K562 (cell line): ENCODE measurements around the gene GPR108. TPM values are rescaled to one million over a fixed set of nuclear protein-coding genes. Genes with fewer than 3 reads are reported as not detected.
A peak's percentile ranks its signal among the peaks of the same experiment; 100 is the strongest.

ENCODE experiments used
- DACH1 ChIP-seq: fragments of 450-650 bp; IDR thresholded peaks from 2 replicates; pipeline ENCODE4 v1.6.1; 2018; ENCODE audit not compliant: partially characterized antibody
- FOXK1 ChIP-seq: sonication (generic); formaldehyde crosslinking; IDR thresholded peaks from 2 replicates; pipeline ENCODE4 v1.8.0; 2022; ENCODE audit warnings: missing genetic modification reagents, mild to moderate bottlenecking, borderline replicate concordance
- MAFG ChIP-seq: fragments of 450-650 bp; conservative IDR thresholded peaks from 2 replicates; pipeline ENCODE4 v1.6.1; 2016; ENCODE audit warnings: missing genetic modification characterization, missing compliant biosample characterization
- MCM2 ChIP-seq: fragments of 450-650 bp; IDR thresholded peaks from 2 replicates; pipeline ENCODE4 v1.6.1; 2017; ENCODE audit warnings: low read depth, mild to moderate bottlenecking
- SRSF9 ChIP-seq: fragments of 200-400 bp; formaldehyde crosslinking; IDR thresholded peaks from 2 replicates; pipeline ENCODE4 v1.6.1; 2017; ENCODE audit warnings: low read depth, low read length, borderline replicate concordance
- XRCC4 ChIP-seq: IDR thresholded peaks from one replicate; pipeline ENCODE4 v1.6.1; 2011; ENCODE audit not compliant: insufficient read depth, insufficient read length; ENCODE audit errors: extremely low read depth
- polyA plus RNA-seq, 8 experiments: library from polyadenylated mRNA; depleted of rRNA in 4 of 8; stranded (reverse) in 5 of 8; unstranded in 3 of 8; fragments of >200 nt; fragmentation: Nextera tagmentation in 2 of 8; fragmentation: Illumina TruSeq in 1 of 8; extraction: Ambion mirVana in 2 of 8; extraction: Trizol in 1 of 8; gene quantifications; 2 replicates each; pipeline versions ENCODE4 v1.2.1 to v1.2.3, GENCODE V29; 2011 to 2014; ENCODE audit warnings: inconsistent platforms in 1 of 8, missing spikeins in 1 of 8
- total RNA-seq, 7 experiments: library from RNA; depleted of rRNA in 6 of 7; stranded (reverse); fragments of >200 nt in 6 of 7; fragmentation: Illumina TruSeq in 2 of 7; extraction: Trizol in 2 of 7; gene quantifications; 2 replicates each; pipeline versions ENCODE4 v1.2.1 to v1.2.3, GENCODE V29; 2011 to 2021; ENCODE audit warnings: low replicate concordance in 1 of 7
- TF ChIP-seq, protein P1 (sequence below): conservative IDR thresholded peaks from 2 replicates; pipeline ENCODE4 v1.6.1; 2011; ENCODE audit warnings: low read depth, mild to moderate bottlenecking, low read length; ENCODE audit not compliant: control insufficient read depth
- TF ChIP-seq, protein P2 (sequence below): fragments of 250-450 bp; sonication (Bioruptor Pico); IDR thresholded peaks from 2 replicates; pipeline ENCODE4 v1.5.0; 2020; ENCODE audit warnings: mild to moderate bottlenecking
- TF ChIP-seq, protein P3 (sequence below), 2 experiments: fragments of 200-800 bp in 1 of 2; sonication (Bioruptor generic) in 1 of 2; sonication (generic) in 1 of 2; formaldehyde crosslinking in 1 of 2; IDR thresholded peaks in 1 of 2; conservative IDR thresholded peaks in 1 of 2; 2 replicates each; pipeline versions ENCODE4 v1.5.0 to v1.6.1; 2016 to 2020; ENCODE audit warnings: missing compliant biosample characterization in 1 of 2, missing genetic modification characterization in 1 of 2, missing genetic modification reagents in 1 of 2
- TF ChIP-seq, protein P4 (sequence below): fragments of 250-450 bp; sonication (Bioruptor Pico); IDR thresholded peaks from 2 replicates; pipeline ENCODE4 v1.5.0; 2021
- TF ChIP-seq, protein P5 (sequence below): fragments of 250-450 bp; sonication (Bioruptor Pico); IDR thresholded peaks from 2 replicates; pipeline ENCODE4 v1.4.0; 2020

The GPR108 gene
- total and polyA plus RNA-seq, 9 of the 15 experiments (the other 6 are each of a cell fraction or from before 2014, with no cell fraction given), result 2.4 to 33.2 (median 24.4) TPM

DNA sequence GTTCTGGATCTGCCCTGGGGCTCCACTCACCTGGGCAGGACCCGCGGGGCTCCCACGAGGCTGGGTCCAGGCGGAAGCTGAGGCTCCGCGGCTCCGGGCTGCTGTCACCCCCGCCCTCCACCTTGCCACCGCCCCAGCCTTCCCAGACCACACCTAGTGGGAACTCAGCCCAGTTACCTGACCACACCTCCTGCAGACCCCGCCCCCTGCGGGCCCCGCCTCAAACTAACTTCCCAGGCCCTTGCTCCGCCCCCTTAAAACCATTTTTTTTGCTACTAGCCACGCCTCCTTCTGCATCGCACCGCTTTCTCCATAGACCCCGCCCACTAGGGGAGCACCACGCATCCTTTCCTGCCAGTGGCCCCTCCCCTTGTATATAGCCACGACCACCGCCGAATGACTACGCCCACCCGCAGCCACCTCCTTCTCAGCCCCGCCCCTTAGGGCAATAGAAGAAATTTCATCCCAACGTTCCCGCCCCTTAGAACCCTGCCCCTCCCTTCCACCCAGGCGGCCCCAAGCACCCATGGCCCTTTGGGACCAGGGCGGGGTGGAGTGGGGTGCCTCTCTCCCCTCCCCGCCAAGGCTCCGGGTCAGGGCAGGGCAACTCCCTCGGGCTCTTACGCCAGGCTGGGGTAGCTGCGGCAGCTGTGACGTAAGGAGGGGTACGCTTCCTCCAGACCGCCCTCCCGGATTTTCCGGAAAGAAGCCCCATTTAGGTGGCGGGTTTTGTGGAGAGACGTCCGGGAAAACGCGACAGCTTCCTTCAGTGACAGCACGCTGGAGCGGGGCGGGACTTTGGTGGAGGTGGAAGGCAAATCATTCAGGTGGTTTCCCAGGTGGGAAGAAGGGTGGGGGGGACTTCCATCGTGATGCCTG lies 30.2 kb upstream of the GPR108 start, which contains the start of gene SH2D3A (continued):
- TF ChIP-seq, protein P1, sequence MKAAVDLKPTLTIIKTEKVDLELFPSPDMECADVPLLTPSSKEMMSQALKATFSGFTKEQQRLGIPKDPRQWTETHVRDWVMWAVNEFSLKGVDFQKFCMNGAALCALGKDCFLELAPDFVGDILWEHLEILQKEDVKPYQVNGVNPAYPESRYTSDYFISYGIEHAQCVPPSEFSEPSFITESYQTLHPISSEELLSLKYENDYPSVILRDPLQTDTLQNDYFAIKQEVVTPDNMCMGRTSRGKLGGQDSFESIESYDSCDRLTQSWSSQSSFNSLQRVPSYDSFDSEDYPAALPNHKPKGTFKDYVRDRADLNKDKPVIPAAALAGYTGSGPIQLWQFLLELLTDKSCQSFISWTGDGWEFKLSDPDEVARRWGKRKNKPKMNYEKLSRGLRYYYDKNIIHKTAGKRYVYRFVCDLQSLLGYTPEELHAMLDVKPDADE, result peak; percentile 64; the same call in 1 of the 2 replicates
- TF ChIP-seq, protein P2, sequence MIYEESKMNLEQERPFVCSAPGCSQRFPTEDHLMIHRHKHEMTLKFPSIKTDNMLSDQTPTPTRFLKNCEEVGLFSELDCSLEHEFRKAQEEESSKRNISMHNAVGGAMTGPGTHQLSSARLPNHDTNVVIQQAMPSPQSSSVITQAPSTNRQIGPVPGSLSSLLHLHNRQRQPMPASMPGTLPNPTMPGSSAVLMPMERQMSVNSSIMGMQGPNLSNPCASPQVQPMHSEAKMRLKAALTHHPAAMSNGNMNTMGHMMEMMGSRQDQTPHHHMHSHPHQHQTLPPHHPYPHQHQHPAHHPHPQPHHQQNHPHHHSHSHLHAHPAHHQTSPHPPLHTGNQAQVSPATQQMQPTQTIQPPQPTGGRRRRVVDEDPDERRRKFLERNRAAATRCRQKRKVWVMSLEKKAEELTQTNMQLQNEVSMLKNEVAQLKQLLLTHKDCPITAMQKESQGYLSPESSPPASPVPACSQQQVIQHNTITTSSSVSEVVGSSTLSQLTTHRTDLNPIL (CRISPR knock-in tag), result no peak
- TF ChIP-seq, protein P3, sequence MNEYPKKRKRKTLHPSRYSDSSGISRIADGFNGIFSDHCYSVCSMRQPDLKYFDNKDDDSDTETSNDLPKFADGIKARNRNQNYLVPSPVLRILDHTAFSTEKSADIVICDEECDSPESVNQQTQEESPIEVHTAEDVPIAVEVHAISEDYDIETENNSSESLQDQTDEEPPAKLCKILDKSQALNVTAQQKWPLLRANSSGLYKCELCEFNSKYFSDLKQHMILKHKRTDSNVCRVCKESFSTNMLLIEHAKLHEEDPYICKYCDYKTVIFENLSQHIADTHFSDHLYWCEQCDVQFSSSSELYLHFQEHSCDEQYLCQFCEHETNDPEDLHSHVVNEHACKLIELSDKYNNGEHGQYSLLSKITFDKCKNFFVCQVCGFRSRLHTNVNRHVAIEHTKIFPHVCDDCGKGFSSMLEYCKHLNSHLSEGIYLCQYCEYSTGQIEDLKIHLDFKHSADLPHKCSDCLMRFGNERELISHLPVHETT (CRISPR knock-in tag; conservative IDR thresholded peaks at IDR 0.05 in 1 of 2, IDR thresholded peaks at IDR 0.05 in 1 of 2), result no peak
- TF ChIP-seq, protein P4, sequence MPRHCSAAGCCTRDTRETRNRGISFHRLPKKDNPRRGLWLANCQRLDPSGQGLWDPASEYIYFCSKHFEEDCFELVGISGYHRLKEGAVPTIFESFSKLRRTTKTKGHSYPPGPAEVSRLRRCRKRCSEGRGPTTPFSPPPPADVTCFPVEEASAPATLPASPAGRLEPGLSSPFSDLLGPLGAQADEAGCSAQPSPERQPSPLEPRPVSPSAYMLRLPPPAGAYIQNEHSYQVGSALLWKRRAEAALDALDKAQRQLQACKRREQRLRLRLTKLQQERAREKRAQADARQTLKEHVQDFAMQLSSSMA (CRISPR knock-in tag), result no peak; the same call in 1 of the 2 replicates
- TF ChIP-seq, protein P5, sequence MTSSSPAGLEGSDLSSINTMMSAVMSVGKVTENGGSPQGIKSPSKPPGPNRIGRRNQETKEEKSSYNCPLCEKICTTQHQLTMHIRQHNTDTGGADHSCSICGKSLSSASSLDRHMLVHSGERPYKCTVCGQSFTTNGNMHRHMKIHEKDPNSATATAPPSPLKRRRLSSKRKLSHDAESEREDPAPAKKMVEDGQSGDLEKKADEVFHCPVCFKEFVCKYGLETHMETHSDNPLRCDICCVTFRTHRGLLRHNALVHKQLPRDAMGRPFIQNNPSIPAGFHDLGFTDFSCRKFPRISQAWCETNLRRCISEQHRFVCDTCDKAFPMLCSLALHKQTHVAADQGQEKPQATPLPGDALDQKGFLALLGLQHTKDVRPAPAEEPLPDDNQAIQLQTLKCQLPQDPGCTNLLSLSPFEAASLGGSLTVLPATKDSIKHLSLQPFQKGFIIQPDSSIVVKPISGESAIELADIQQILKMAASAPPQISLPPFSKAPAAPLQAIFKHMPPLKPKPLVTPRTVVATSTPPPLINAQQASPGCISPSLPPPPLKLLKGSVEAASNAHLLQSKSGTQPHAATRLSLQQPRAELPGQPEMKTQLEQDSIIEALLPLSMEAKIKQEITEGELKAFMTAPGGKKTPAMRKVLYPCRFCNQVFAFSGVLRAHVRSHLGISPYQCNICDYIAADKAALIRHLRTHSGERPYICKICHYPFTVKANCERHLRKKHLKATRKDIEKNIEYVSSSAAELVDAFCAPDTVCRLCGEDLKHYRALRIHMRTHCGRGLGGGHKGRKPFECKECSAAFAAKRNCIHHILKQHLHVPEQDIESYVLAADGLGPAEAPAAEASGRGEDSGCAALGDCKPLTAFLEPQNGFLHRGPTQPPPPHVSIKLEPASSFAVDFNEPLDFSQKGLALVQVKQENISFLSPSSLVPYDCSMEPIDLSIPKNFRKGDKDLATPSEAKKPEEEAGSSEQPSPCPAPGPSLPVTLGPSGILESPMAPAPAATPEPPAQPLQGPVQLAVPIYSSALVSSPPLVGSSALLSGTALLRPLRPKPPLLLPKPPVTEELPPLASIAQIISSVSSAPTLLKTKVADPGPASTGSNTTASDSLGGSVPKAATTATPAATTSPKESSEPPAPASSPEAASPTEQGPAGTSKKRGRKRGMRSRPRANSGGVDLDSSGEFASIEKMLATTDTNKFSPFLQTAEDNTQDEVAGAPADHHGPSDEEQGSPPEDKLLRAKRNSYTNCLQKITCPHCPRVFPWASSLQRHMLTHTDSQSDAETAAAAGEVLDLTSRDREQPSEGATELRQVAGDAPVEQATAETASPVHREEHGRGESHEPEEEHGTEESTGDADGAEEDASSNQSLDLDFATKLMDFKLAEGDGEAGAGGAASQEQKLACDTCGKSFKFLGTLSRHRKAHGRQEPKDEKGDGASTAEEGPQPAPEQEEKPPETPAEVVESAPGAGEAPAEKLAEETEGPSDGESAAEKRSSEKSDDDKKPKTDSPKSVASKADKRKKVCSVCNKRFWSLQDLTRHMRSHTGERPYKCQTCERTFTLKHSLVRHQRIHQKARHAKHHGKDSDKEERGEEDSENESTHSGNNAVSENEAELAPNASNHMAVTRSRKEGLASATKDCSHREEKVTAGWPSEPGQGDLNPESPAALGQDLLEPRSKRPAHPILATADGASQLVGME (CRISPR knock-in tag), result no peak
- TF ChIP-seq SRSF9 (no peak), DACH1 (no peak), FOXK1 (CRISPR knock-in tag) (no peak), MCM2 (no peak), MAFG (no peak), XRCC4 (no peak)
